Stimulated activated CD4-positive, alpha-beta T cell treated with anti-CD3 and anti-CD28 coated beads, Interleukin-2, amount 100 ng/mL, for 4 hours (primary cell): ENCODE results near the gene CHID1.

ENCODE experiments used
- DNase-seq: peaks from one replicate; pipeline ENCODE4 v3.0.0-alpha.2; 2020; ENCODE audit warnings: low read depth

CHID1 gene

DNA sequence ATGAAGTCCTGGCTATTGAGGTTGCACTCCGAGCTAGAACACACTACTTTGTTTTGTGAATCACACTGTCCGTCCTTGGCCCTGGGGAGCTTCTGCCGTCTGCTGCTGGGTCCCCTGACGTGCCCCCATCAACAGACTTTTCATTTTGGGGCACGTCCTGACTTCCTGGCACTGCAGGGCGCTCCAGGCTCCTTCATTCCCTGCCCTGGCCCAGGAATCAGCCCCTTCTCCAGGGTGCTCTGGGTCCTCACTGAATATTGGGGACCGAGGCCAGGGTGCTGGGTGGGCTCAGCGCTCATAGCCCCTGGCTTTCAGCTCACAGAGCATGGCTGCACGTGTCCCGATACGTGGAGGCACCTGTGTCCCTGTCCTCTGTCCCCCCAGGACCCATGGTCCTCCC, 45.7 kb downstream of the CHID1 start:
- DNase-seq, result no peak

DNA sequence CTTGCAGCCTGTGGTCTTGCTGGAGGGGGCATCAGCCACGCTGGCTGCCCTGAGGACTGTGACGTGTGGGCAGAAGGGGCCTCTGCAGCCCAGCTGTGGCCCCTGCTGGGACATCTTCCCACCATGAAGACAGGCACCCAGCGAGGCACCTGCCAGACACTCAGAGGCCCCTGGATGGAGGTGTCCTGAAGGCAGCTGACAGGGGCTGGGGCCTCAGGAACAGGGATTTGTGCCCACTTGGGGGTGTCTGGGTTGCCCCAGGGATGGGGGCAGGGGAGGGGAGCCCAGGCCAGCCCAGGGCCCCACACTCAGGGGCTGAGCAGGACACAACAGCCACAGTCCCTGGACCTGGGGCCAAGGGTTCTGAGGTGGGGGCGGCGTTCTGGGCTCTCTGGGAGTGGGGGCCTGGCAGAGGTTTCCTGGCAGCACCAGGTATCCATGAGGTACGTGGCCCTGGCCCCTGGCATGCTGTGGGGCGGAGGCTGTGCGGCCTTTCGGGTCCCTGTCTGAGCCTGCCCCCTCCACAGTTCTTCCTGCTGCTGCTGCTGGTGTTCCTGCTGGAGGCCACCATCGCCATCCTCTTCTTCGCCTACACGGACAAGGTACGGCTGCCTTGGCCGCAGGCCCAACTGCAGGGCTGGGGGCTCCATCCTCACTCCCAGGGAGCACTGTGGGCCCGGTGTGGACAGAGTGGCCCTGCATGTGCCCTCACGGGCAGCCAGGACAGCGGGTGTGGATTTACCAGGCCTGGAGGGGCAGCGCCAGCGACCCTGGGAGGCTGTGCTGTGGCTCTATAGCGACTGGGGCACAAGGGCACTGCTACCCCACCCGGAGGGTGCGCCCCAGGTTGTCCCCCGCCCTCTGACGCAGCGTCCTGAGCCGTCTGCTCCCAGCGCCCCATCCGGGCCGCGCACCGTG, 46.4 kb downstream of the CHID1 start:
- DNase-seq, result no peak

DNA sequence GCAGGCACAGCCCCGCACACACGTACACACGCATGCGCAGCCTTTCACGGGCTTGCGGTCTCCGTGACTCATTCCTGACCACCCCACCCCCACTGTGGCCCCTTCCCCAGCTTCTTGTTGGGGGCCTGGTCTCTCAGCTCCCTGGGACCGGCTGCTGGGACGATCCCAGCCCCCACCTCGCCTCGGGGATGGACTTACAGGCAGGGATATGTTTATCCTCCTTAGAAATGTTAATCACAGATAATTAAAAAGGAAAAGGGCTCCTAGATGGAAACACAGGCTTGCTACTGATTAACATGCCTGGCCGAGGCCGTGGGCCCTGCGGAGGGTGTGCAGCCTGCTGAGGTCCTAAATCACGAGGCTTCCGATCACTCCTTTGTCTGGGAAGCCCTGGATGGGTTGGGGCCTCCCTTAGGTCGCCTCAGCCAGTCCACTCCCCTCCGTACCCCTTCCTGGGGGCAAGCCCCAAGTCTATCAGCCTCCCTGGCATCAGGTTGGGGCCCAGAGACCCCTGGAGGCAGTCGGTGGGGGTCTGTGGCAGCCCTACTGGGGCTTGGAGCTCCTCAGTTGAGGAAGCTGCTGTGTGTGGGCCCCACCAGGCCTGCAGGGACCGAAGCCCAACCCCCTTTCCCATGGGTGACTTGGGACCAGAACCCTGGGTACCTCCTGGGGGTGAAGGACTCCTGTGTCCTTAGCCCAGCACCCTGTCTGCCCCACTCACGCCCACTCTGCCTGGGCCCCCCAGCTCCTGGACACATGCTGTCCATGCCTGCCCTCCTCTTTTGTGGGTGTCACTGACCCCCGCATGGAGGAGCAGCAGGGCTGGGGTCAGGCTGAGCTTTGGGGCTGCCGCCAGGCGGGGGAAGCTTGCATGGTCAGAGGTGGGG, 47.3 kb downstream of the CHID1 start:
- no peak for DNase-seq

GRCh38 chr11:862696-863022, 48.0 kb downstream of the CHID1 start:
- no peak for DNase-seq

- DNase-seq, result no peak
Measured at GRCh38 chr11:862081-862661, 48.4 kb downstream of the CHID1 start.

DNA sequence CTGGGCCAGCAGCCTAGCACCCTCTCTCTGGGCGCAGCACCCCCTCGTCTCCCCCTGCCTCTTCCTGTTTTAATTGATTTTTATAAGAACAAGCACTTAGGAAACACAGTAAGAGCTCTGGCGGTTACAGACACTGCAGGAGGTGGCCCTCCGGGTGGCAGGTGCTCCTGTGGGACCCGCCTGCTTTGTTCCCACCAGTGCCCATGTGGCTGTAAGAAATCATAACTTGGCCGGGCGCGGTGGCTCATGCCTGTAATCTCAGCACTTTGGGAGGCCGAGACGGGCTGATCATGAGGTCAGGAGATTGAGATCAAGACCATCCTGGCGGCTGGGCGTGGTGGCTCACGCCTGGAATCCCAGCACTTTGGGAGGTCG, 49.5 kb downstream of the CHID1 start:
- DNase-seq, result no peak

DNA sequence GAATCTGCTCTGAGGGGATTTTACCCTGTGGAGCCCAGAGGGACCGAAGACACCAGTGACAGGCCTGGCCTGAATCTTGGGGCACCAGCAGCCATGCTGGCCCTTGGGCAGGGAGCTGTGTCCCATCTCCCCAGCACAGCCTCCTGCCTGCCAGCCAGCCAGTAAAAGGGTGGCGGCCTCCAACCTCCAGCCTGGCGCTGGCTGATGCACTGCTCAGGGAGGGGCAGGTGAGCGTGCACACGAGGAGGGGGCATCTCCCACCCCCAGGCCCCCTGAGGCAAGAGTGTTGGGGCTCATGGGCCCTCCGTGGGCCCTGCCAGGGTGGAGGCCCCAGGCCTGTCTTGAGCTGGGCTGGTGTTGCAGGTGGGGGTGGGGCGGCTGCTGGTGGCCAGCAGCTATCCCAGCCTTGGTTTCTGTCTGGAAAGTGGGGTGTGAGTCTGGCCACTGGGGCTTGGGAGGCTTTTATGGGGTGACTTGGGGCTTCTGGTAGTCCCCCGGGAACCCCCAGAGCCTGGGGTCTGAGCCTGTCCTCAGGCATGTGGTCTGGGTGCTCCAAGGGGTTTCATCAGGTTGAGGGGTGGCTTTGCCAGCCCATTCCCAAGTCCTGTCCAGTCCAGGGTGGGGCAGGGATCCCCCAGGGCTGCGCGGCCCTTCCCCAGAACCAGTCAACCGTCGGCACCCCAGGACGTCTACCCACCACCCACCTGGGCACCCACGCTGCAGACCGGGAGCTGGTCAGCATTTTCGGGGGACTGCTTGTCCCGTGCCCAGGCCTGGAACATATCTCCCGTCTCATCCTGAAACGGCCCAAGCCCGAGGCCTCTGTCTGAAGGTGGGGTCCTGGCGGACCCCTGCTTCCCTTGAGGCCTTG, 50.1 kb downstream of the CHID1 start:
- no peak for DNase-seq

GRCh38 chr11:859394-860131, 51.0 kb downstream of the CHID1 start:
- DNase-seq, result no peak

GRCh38 chr11:858762-859339, 51.8 kb downstream of the CHID1 start:
- no peak for DNase-seq

DNA sequence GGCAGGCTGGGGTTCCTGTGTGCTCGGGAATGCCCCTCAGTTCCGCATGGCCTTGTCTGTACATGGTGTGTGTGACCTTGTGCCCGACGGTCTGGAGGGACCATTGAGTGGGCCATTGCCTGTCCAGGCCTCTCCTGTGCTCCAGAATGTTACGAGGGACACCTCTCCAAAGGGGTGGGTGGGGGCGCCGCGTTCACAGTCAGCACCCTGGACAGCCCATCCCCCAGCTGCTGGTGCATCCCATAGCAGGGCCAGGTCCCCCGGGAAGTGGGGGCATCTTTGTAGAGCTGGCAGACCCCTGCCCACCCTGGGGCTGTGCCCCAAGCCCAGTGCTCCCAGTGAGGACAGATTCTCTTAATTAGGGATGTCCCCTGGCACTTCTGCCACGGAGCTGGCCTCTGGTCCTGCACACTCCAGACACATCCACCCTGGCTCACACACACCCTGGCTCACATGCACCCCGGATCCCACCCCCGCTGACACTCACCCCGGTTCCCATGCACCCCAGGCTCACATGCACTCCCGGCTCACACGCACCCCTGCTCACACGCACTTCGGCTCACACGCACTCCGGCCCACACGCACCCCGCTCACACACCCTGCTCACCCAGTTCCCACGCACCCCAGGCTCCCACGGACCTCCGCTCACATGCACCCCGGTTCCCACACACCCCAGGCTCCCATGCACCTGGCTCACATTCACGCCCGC, 52.4 kb downstream of the CHID1 start:
- DNase-seq, result no peak

GRCh38 chr11:856397-856796, 54.2 kb downstream of the CHID1 start:
- no peak for DNase-seq

- DNase-seq, result no peak
Measured at GRCh38 chr11:855796-856195, 54.8 kb downstream of the CHID1 start.

GRCh38 chr11:855330-855674, 55.3 kb downstream of the CHID1 start:
- no peak for DNase-seq

- no peak for DNase-seq
Measured at GRCh38 chr11:854601-855329, 55.8 kb downstream of the CHID1 start.

DNA sequence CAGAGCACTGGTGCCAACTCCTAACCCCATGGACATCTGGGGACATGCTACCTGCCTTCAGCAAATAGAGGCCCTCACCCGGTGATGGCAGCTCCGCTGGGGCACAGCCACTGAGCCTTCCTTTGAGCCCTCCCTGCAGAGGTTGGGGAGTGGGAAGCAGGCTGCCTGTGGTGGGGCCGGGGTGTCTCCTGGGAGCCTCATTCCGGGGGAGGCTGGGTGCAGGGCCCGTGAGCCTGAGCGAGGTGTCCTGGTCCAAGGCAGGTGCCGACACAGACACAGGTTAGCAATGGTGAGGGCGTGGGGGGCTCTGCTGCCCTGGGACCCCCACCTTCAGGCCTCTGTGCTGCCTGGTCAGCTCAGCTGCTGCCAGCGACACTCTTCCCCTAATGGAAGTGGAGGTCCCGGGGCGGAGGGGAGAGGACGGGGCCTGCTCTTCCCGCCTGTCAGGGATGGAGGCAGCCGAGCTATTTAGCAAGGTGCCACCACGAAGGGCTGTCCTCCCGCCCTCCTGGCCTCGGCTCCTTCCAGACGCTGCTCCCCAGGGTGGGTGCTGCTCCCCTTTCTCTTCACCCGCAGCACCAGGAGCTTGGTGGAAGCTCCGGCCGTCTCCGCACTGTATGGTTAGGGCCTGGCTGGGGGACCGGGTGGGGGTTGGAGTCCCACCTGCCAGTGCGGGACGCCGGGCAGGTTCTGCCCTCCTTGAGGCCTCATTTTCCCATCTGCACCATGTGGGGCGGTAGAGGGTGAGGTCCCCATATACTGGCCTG, 56.7 kb downstream of the CHID1 start:
- DNase-seq, result no peak

- no peak for DNase-seq
Measured at GRCh38 chr11:852762-853161, 57.8 kb downstream of the CHID1 start.

GRCh38 chr11:850775-851763, 59.5 kb downstream of the CHID1 start:
- no peak for DNase-seq
